ENCODE measurements around the gene DOCK8. TPM values are rescaled to one million over a fixed set of nuclear protein-coding genes. Genes with fewer than 3 reads are reported as not detected.

The DOCK8 gene
- total RNA-seq, 3 donors from 2014 or later: 18.4 to 34.1 (median 20.8) TPM

GRCh38 chr9:453832-454231, 239.2 kb downstream of the DOCK8 start:
- TF ChIP-seq POLR2AphosphoS5 (IDR thresholded peaks at IDR 0.05) (no peak), POLR2A (IDR thresholded peaks at IDR 0.05) (no peak)
- TF ChIP-seq, protein P1, sequence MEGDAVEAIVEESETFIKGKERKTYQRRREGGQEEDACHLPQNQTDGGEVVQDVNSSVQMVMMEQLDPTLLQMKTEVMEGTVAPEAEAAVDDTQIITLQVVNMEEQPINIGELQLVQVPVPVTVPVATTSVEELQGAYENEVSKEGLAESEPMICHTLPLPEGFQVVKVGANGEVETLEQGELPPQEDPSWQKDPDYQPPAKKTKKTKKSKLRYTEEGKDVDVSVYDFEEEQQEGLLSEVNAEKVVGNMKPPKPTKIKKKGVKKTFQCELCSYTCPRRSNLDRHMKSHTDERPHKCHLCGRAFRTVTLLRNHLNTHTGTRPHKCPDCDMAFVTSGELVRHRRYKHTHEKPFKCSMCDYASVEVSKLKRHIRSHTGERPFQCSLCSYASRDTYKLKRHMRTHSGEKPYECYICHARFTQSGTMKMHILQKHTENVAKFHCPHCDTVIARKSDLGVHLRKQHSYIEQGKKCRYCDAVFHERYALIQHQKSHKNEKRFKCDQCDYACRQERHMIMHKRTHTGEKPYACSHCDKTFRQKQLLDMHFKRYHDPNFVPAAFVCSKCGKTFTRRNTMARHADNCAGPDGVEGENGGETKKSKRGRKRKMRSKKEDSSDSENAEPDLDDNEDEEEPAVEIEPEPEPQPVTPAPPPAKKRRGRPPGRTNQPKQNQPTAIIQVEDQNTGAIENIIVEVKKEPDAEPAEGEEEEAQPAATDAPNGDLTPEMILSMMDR (IDR thresholded peaks at IDR 0.05): no peak
- H3K27me3 ChIP-seq: no peaks in the 10 kb centered on the region
- intact Hi-C loops (cut with DNase I; ENCODE audit: low total_unique reads): no loop called here
- no peaks in the 10 kb centered on the region for H3K9me3 ChIP-seq
- no peaks in the 10 kb centered on the region for H3K36me3 ChIP-seq
- H3K27ac ChIP-seq: no peak overlapping the region
- DNase-seq (ENCODE audit: low spot score in 2 of 2): no peak
- H3K4me3 ChIP-seq: no peak overlapping the region
- no peaks in the 10 kb centered on the region for H3K4me1 ChIP-seq

GRCh38 chr9:456365-456764, 241.7 kb downstream of the DOCK8 start:
- H3K4me1 ChIP-seq: no peaks in the 10 kb centered on the region
- H3K36me3 ChIP-seq: no peaks in the 10 kb centered on the region
- DNase-seq (ENCODE audit: low spot score in 2 of 2): no peak
- H3K9me3 ChIP-seq: no peaks in the 10 kb centered on the region
- no peak overlapping the region for H3K27ac ChIP-seq
- no peaks in the 10 kb centered on the region for H3K27me3 ChIP-seq
- H3K4me3 ChIP-seq: no peak overlapping the region
- intact Hi-C loops (cut with DNase I; ENCODE audit: low total_unique reads): no loop called here
- TF ChIP-seq, protein P1 (IDR thresholded peaks at IDR 0.05): no peak
- TF ChIP-seq POLR2AphosphoS5 (IDR thresholded peaks at IDR 0.05) (no peak), POLR2A (IDR thresholded peaks at IDR 0.05) (no peak)

GRCh38 chr9:458590-458989, 243.9 kb downstream of the DOCK8 start:
- DNase-seq (ENCODE audit: low spot score in 2 of 2): no peak
- TF ChIP-seq POLR2A (IDR thresholded peaks at IDR 0.05) (no peak), POLR2AphosphoS5 (IDR thresholded peaks at IDR 0.05) (no peak)
- TF ChIP-seq, protein P1 (IDR thresholded peaks at IDR 0.05): no peak
- no peaks in the 10 kb centered on the region for H3K36me3 ChIP-seq
- H3K4me1 ChIP-seq: no peaks in the 10 kb centered on the region
- no peaks in the 10 kb centered on the region for H3K27me3 ChIP-seq
- intact Hi-C loops (cut with DNase I; ENCODE audit: low total_unique reads): no loop called here
- no peaks in the 10 kb centered on the region for H3K9me3 ChIP-seq
- H3K27ac ChIP-seq: no peak overlapping the region
- no peak overlapping the region for H3K4me3 ChIP-seq

- no peak overlapping the region for H3K27ac ChIP-seq
- no peak overlapping the region for H3K4me3 ChIP-seq
- H3K36me3 ChIP-seq: no peaks in the 10 kb centered on the region
- DNase-seq (ENCODE audit: low spot score in 2 of 2): no peak
- no peaks in the 10 kb centered on the region for H3K27me3 ChIP-seq
- TF ChIP-seq POLR2A (IDR thresholded peaks at IDR 0.05) (no peak), POLR2AphosphoS5 (IDR thresholded peaks at IDR 0.05) (no peak)
- TF ChIP-seq, protein P1 (IDR thresholded peaks at IDR 0.05): no peak
- intact Hi-C loops (cut with DNase I; ENCODE audit: low total_unique reads): no loop called here
- no peaks in the 10 kb centered on the region for H3K4me1 ChIP-seq
- no peaks in the 10 kb centered on the region for H3K9me3 ChIP-seq
Measured at GRCh38 chr9:459491-460444, 245.1 kb downstream of the DOCK8 start.

- Histone ChIP-seq H3K36me3 (no peaks in the 10 kb centered on the region), H3K4me3 (no peak overlapping the region), H3K27ac (no peak overlapping the region), H3K9me3 (no peaks in the 10 kb centered on the region), H3K27me3 (no peaks in the 10 kb centered on the region), H3K4me1 (no peaks in the 10 kb centered on the region)
- intact Hi-C loops (cut with DNase I; ENCODE audit: low total_unique reads): no loop called here
- no peak for DNase-seq (ENCODE audit: low spot score in 2 of 2)
- TF ChIP-seq POLR2AphosphoS5 (IDR thresholded peaks at IDR 0.05) (no peak), POLR2A (IDR thresholded peaks at IDR 0.05) (no peak)
- TF ChIP-seq, protein P1 (IDR thresholded peaks at IDR 0.05): no peak
Measured at GRCh38 chr9:462121-462520, 247.5 kb downstream of the DOCK8 start.
